Measurements from ENCODE around the gene MBNL1. TPM values are rescaled to one million over a fixed set of nuclear protein-coding genes. Genes with fewer than 3 reads are reported as not detected.
A peak's percentile ranks its signal among the peaks of the same experiment; 100 is the strongest.

Gene MBNL1
- total RNA-seq, 1 experiment from 2014 or later: 139 TPM

GRCh38 chr3:152298393-152299248 lies 29.9 kb downstream of the MBNL1 start:
- H3K9me3 Mint-ChIP-seq (ENCODE audit: unreplicated experiment): no peaks in the 10 kb centered on the region
- peak overlapping the region; percentile 86 for H3K27ac Mint-ChIP-seq (ENCODE audit: low read depth, unreplicated experiment)
- intact Hi-C loops (cut with micrococcal nuclease): loop anchor here (2.0 kb wide), 1 partner anchor 30 kb away; the partner anchor contains the start of gene MBNL1
- no peak for TF ChIP-seq CTCF (IDR thresholded peaks at IDR 0.05; ENCODE audit: unreplicated experiment)
- no TSS peak for BruUV-seq (replicated peaks)
- POLR2A ChIA-PET: interaction anchor here (0.5 to 9.1 kb wide), 28 partner anchors 8 to 223 kb away, joined by 3 to 156 read pairs (median 4); partner anchors contain the start of gene MBNL1
- H3K4me3 Mint-ChIP-seq (ENCODE audit: unreplicated experiment): peak overlapping the region; percentile 82
- CTCF ChIA-PET: interaction anchor here (0.7 to 1.4 kb wide), 5 partner anchors 10 to 1527 kb away, joined by 3 to 4 read pairs (median 3); no protein-coding TSS in a partner anchor
- no peaks in the 10 kb centered on the region for H3K27me3 Mint-ChIP-seq (ENCODE audit: insufficient read depth, unreplicated experiment)
- peak; percentile 97 for DNase-seq (ENCODE audit: unreplicated experiment)
- H3K4me1 Mint-ChIP-seq (ENCODE audit: insufficient read depth, unreplicated experiment): peaks cover 33% of the 10 kb centered on the region
- peaks cover 35% of the 10 kb centered on the region for H3K36me3 Mint-ChIP-seq (ENCODE audit: insufficient read depth, unreplicated experiment)

GRCh38 chr3:152299249-152299976 lies 30.7 kb downstream of the MBNL1 start:
- POLR2A ChIA-PET: interaction anchor here (0.6 to 9.1 kb wide), 21 partner anchors 9 to 998 kb away, joined by 3 to 156 read pairs (median 5); partner anchors contain the start of gene MBNL1
- TSS peak; percentile 55 for BruUV-seq (replicated peaks)
- Mint-ChIP-seq H3K9me3 (ENCODE audit: unreplicated experiment) (no peaks in the 10 kb centered on the region), H3K36me3 (ENCODE audit: insufficient read depth, unreplicated experiment) (peaks cover 35% of the 10 kb centered on the region), H3K4me1 (ENCODE audit: insufficient read depth, unreplicated experiment) (peaks cover 33% of the 10 kb centered on the region), H3K27ac (ENCODE audit: low read depth, unreplicated experiment) (peak overlapping the region; percentile 86), H3K27me3 (ENCODE audit: insufficient read depth, unreplicated experiment) (no peaks in the 10 kb centered on the region), H3K4me3 (ENCODE audit: unreplicated experiment) (peak overlapping the region; percentile 82)
- TF ChIP-seq CTCF (IDR thresholded peaks at IDR 0.05; ENCODE audit: unreplicated experiment): no peak
- CTCF ChIA-PET: interaction anchor here (0.6 to 1.4 kb wide), 5 partner anchors 7 to 991 kb away, joined by 3 to 5 read pairs (median 3); no protein-coding TSS in a partner anchor
- intact Hi-C loops (cut with micrococcal nuclease): loop anchor here (2.0 kb wide), 1 partner anchor 31 kb away; the partner anchor contains the start of gene MBNL1
- no peak for DNase-seq (ENCODE audit: unreplicated experiment)

- DNase-seq (ENCODE audit: unreplicated experiment): no peak
- POLR2A ChIA-PET: interaction anchor here (0.6 to 9.1 kb wide), 19 partner anchors 9 to 998 kb away, joined by 3 to 156 read pairs (median 4); partner anchors contain the start of gene MBNL1
- Mint-ChIP-seq H3K27ac (ENCODE audit: low read depth, unreplicated experiment) (peak overlapping the region; percentile 86), H3K9me3 (ENCODE audit: unreplicated experiment) (no peaks in the 10 kb centered on the region), H3K27me3 (ENCODE audit: insufficient read depth, unreplicated experiment) (no peaks in the 10 kb centered on the region), H3K4me3 (ENCODE audit: unreplicated experiment) (peak overlapping the region; percentile 82), H3K36me3 (ENCODE audit: insufficient read depth, unreplicated experiment) (peaks cover 35% of the 10 kb centered on the region), H3K4me1 (ENCODE audit: insufficient read depth, unreplicated experiment) (peaks cover 33% of the 10 kb centered on the region)
- BruUV-seq (replicated peaks): no TSS peak
- CTCF ChIA-PET: interaction anchor here (0.6 to 0.9 kb wide), 3 partner anchors 8 to 991 kb away, joined by 3 to 5 read pairs (median 4); no protein-coding TSS in a partner anchor
- no peak for TF ChIP-seq CTCF (IDR thresholded peaks at IDR 0.05; ENCODE audit: unreplicated experiment)
- intact Hi-C loops (cut with micrococcal nuclease): no loop called here
Observed at GRCh38 chr3:152300029-152300731, 31.5 kb downstream of the MBNL1 start.

Measured in MCF 10A (cell line).